IMR-90 (cell line): ENCODE data around the gene NKAIN2.

Experiments used
- BHLHE40 ChIP-seq: fragments of 150-350 bp; IDR thresholded peaks from 2 replicates; pipeline ENCODE4 v1.6.1; 2016; ENCODE audit warnings: mild to moderate bottlenecking, low read depth, low read length
- CEBPB ChIP-seq: IDR thresholded peaks from 2 replicates; pipeline ENCODE4 v1.6.1; 2012; ENCODE audit warnings: low read depth, low read length, improper control_type of control experiment
- CHD1 ChIP-seq: IDR thresholded peaks from 2 replicates; pipeline ENCODE4 v1.6.1; 2012; ENCODE audit warnings: low read depth, low read length, improper control_type of control experiment
- MAZ ChIP-seq: IDR thresholded peaks from 2 replicates; pipeline ENCODE4 v1.6.1; 2012; ENCODE audit warnings: low read depth, mild to moderate bottlenecking, low read length, improper control_type of control experiment, moderate library complexity, borderline replicate concordance
- MXI1 ChIP-seq: IDR thresholded peaks from 2 replicates; pipeline ENCODE4 v1.6.1; 2012; ENCODE audit warnings: low read depth, mild to moderate bottlenecking, low read length, moderate library complexity, borderline replicate concordance
- POLR2A ChIP-seq: IDR thresholded peaks from 2 replicates; pipeline ENCODE4 v1.6.1; 2012; ENCODE audit warnings: mild to moderate bottlenecking, low read depth, low read length
- RAD21 ChIP-seq: IDR thresholded peaks from 2 replicates; pipeline ENCODE4 v1.6.1; 2012; ENCODE audit warnings: low read length, improper control_type of control experiment
- RCOR1 ChIP-seq: IDR thresholded peaks from 2 replicates; pipeline ENCODE4 v1.6.1; 2012; ENCODE audit warnings: mild to moderate bottlenecking, low read length, improper control_type of control experiment; ENCODE audit not compliant: insufficient replicate concordance
- RFX5 ChIP-seq: IDR thresholded peaks from 2 replicates; pipeline ENCODE4 v1.8.0; 2012; ENCODE audit warnings: low read depth, mild to moderate bottlenecking, low read length, moderate library complexity
- SMC3 ChIP-seq: fragments of 150-350 bp; IDR thresholded peaks from 2 replicates; pipeline ENCODE4 v1.6.1; 2016; ENCODE audit warnings: low read depth, mild to moderate bottlenecking, antibody characterized with exemption, low read length, moderate library complexity
- TF ChIP-seq, protein P1 (sequence below): conservative IDR thresholded peaks from 2 replicates; pipeline ENCODE4 v1.5.1; 2012; ENCODE audit warnings: mild to moderate bottlenecking, low read depth, low read length, improper control_type of control experiment
- TF ChIP-seq, protein P2 (sequence below): fragments of 150-350 bp; IDR thresholded peaks from 2 replicates; pipeline ENCODE4 v1.6.1; 2017; ENCODE audit warnings: mild to moderate bottlenecking, antibody characterized with exemption, low read length, low read depth

DNA sequence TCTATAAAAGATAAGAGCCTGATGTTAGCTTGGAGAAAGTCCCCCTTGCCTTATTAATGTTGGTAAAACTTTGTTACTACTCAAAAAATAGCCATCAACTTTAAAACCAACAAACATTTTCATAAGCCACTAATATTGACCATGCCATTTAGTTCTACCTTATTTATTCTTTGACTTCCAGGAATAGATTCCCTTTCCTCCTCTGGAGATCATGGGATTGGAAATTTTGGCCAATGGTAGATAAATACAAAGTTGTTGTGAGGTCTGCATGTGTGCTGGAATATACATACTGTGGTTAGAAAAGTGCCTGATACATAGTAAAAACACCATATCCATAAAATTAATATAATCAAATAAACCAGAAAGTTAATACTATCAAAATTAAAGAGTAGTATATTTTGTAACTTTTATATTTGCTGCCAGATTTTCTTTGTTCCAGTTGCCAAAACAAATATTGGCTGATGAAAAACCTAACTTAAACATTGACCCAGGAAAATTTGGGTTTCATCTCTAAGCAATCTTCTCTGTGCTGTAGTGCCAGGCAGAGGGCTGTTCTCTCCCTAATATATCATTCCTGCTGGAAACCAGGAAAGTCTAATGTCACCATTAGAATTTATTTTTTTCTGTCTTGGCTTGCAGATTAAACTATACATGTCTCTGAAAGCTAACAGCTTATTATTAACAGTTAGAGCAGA lies 169.1 kb downstream of the NKAIN2 start:
- TF ChIP-seq, protein P1, sequence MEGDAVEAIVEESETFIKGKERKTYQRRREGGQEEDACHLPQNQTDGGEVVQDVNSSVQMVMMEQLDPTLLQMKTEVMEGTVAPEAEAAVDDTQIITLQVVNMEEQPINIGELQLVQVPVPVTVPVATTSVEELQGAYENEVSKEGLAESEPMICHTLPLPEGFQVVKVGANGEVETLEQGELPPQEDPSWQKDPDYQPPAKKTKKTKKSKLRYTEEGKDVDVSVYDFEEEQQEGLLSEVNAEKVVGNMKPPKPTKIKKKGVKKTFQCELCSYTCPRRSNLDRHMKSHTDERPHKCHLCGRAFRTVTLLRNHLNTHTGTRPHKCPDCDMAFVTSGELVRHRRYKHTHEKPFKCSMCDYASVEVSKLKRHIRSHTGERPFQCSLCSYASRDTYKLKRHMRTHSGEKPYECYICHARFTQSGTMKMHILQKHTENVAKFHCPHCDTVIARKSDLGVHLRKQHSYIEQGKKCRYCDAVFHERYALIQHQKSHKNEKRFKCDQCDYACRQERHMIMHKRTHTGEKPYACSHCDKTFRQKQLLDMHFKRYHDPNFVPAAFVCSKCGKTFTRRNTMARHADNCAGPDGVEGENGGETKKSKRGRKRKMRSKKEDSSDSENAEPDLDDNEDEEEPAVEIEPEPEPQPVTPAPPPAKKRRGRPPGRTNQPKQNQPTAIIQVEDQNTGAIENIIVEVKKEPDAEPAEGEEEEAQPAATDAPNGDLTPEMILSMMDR = no peak
- no peak for TF ChIP-seq SMC3
- no peak for TF ChIP-seq POLR2A
- TF ChIP-seq BHLHE40 = no peak
- TF ChIP-seq, protein P2, sequence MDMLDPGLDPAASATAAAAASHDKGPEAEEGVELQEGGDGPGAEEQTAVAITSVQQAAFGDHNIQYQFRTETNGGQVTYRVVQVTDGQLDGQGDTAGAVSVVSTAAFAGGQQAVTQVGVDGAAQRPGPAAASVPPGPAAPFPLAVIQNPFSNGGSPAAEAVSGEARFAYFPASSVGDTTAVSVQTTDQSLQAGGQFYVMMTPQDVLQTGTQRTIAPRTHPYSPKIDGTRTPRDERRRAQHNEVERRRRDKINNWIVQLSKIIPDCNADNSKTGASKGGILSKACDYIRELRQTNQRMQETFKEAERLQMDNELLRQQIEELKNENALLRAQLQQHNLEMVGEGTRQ = no peak
- no peak for TF ChIP-seq CHD1
- TF ChIP-seq RCOR1 = no peak
- TF ChIP-seq MAZ = no peak
- TF ChIP-seq RAD21 = no peak
- TF ChIP-seq CEBPB = no peak
- no peak for TF ChIP-seq MXI1
- TF ChIP-seq RFX5 = no peak
